DOHH2 (cell line): ENCODE measurements around the gene WDR27.
"Not testable (repeated sequence)": the region's sequence is repeated elsewhere in the genome, so short reads cannot be mapped to it uniquely, and the experiment has no call there.

Experiments
- H3F3A ChIP-seq: fragments of 200-600 bp; sonication (generic), shearing (Covaris generic); 2 replicates; pipeline ENCODE4 v1.6.0; 2016; ENCODE audit warnings: antibody characterized with exemption, mild to moderate bottlenecking; ENCODE audit not compliant: control insufficient read depth, insufficient read depth
- H3K27ac ChIP-seq: fragments of 200-600 bp; sonication (generic); 2 replicates; pipeline ENCODE4 v1.5.1; 2014; ENCODE audit warnings: low read depth, mild to moderate bottlenecking, low read length, moderate library complexity
- H3K27me3 ChIP-seq: fragments of 200-600 bp; sonication (generic); 2 replicates; pipeline ENCODE4 v1.6.1; 2014; ENCODE audit warnings: mild to moderate bottlenecking, low read length, mixed read lengths; ENCODE audit not compliant: control insufficient read depth
- H3K36me3 ChIP-seq: fragments of 200-600 bp; sonication (generic); 2 replicates; pipeline ENCODE4 v1.6.1; 2014; ENCODE audit warnings: mild to moderate bottlenecking, low read length, moderate library complexity, mixed read lengths; ENCODE audit not compliant: control insufficient read depth
- H3K4me1 ChIP-seq: fragments of 200-600 bp; sonication (generic); 2 replicates; pipeline ENCODE4 v1.6.1; 2014; ENCODE audit warnings: mild to moderate bottlenecking, low read length, mixed read lengths; ENCODE audit not compliant: control insufficient read depth
- H3K4me2 ChIP-seq: fragments of 200-600 bp; sonication (generic); 2 replicates; pipeline ENCODE4 v1.6.0; 2014; ENCODE audit warnings: mild to moderate bottlenecking, low read length, moderate library complexity
- H3K4me3 ChIP-seq: fragments of 200-600 bp; sonication (generic); 2 replicates; pipeline ENCODE4 v1.5.1; 2014; ENCODE audit warnings: mild to moderate bottlenecking, low read length, mixed read lengths
- H3K79me2 ChIP-seq: fragments of 200-600 bp; sonication (generic); 2 replicates; pipeline ENCODE4 v1.6.1; 2014; ENCODE audit warnings: mild to moderate bottlenecking, low read length, mixed read lengths; ENCODE audit not compliant: control insufficient read depth
- H3K9me2 ChIP-seq: fragments of 200-600 bp; sonication (generic); replicated peaks from 2 replicates; pipeline ENCODE4 v1.6.1; 2014; ENCODE audit warnings: mild to moderate bottlenecking, low read length, mixed read lengths; ENCODE audit not compliant: control insufficient read depth
- H3K9me3 ChIP-seq: fragments of 200-600 bp; sonication (generic); 2 replicates; pipeline ENCODE4 v1.6.1; 2014; ENCODE audit warnings: antibody characterized with exemption, low read length, mixed read lengths; ENCODE audit not compliant: control insufficient read depth, insufficient read depth
- H4K20me1 ChIP-seq: fragments of 200-600 bp; sonication (generic); 2 replicates; pipeline ENCODE4 v1.6.0; 2014; ENCODE audit warnings: low read depth, mild to moderate bottlenecking, antibody characterized with exemption, low read length, moderate library complexity; ENCODE audit not compliant: control insufficient read depth, insufficient read depth
- EZH2phosphoT487 ChIP-seq: fragments of 200-600 bp; sonication (generic); IDR thresholded peaks from 2 replicates; pipeline ENCODE4 v1.6.1; 2017; ENCODE audit warnings: borderline replicate concordance, mild to moderate bottlenecking, antibody characterized with exemption, low read length, moderate library complexity, mixed read lengths
- TF ChIP-seq, protein P1 (sequence below): fragments of 200-600 bp; sonication (generic); IDR thresholded peaks from one replicate; pipeline ENCODE4 v1.5.1; 2014; ENCODE audit warnings: antibody characterized with exemption, mild to moderate bottlenecking, low read depth, low read length; ENCODE audit not compliant: poor library complexity, severe bottlenecking

The WDR27 gene

DNA sequence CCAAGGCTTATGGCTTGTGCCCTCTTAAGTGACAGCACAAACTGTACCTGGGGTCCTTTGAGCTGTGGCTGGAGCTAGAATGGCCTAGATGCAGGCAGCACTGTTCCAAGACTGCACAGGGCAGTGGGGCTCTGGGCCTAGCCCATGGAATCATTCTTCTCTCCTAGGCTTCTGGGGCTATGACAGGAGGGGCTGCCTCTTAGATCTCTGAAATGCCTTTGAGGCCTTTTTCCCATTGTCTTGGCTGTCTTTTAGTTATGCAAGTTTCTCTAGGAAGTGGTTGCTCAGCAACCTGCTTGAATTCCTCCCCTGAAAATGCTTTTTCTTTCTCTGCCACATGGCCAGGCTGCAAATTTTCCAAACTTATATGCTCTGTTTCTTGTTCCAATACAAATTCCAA, 183.4 kb downstream of the WDR27 start:
- Histone ChIP-seq H3K9me2 (no peaks in the 10 kb centered on the region), H3K27ac (no peak overlapping the region), H3K4me1 (no peaks in the 10 kb centered on the region), H3K79me2 (no peaks in the 10 kb centered on the region), H3K27me3 (no peaks in the 10 kb centered on the region), H4K20me1 (no peaks in the 10 kb centered on the region), H3K4me3 (no peak overlapping the region), H3K4me2 (no peak overlapping the region), H3K9me3 (no peaks in the 10 kb centered on the region), H3F3A (no peaks in the 10 kb centered on the region), H3K36me3 (no peaks in the 10 kb centered on the region)
- TF ChIP-seq, protein P1, sequence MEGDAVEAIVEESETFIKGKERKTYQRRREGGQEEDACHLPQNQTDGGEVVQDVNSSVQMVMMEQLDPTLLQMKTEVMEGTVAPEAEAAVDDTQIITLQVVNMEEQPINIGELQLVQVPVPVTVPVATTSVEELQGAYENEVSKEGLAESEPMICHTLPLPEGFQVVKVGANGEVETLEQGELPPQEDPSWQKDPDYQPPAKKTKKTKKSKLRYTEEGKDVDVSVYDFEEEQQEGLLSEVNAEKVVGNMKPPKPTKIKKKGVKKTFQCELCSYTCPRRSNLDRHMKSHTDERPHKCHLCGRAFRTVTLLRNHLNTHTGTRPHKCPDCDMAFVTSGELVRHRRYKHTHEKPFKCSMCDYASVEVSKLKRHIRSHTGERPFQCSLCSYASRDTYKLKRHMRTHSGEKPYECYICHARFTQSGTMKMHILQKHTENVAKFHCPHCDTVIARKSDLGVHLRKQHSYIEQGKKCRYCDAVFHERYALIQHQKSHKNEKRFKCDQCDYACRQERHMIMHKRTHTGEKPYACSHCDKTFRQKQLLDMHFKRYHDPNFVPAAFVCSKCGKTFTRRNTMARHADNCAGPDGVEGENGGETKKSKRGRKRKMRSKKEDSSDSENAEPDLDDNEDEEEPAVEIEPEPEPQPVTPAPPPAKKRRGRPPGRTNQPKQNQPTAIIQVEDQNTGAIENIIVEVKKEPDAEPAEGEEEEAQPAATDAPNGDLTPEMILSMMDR = no peak
- no peak for TF ChIP-seq EZH2phosphoT487

DNA sequence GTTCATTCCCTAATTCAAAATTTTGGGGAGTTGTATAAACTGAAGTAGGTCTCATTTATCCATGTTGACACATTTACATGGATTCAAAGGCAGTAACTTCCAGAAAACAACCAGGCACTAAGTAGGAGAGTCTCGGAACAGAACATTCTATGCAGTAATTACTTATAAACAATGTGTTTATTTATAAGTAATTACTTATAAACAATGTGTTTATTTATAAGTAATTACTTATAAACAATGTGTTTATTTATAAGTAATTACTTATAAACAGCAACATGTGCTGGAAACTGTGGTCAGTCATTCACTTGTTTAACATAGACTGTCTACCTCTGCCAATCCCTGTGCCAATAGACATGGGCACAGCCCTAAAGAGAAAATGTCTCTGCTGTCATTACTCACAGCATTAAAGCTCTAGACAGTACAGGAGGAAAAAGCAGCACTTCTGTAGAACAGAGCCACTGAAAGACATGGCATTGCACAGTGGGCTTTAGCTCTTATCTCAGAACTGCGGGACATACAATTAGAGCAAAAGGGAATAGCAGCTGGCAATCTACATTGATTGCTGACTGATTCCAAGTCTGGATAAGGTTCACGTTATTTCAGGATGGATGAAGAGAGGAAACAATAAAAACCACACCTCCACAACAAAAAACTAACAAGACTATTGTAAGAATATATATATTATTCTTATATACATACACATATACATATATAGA, 188.2 kb downstream of the WDR27 start:
- Histone ChIP-seq H3K36me3 (no peaks in the 10 kb centered on the region), H3K4me3 (no peak overlapping the region), H3K79me2 (no peaks in the 10 kb centered on the region), H3F3A (no peaks in the 10 kb centered on the region), H3K4me1 (no peaks in the 10 kb centered on the region), H3K27ac (no peak overlapping the region), H3K4me2 (no peak overlapping the region), H3K9me3 (no peaks in the 10 kb centered on the region), H4K20me1 (no peaks in the 10 kb centered on the region), H3K27me3 (no peaks in the 10 kb centered on the region), H3K9me2 (no peaks in the 10 kb centered on the region)
- TF ChIP-seq, protein P1 = no peak

DNA sequence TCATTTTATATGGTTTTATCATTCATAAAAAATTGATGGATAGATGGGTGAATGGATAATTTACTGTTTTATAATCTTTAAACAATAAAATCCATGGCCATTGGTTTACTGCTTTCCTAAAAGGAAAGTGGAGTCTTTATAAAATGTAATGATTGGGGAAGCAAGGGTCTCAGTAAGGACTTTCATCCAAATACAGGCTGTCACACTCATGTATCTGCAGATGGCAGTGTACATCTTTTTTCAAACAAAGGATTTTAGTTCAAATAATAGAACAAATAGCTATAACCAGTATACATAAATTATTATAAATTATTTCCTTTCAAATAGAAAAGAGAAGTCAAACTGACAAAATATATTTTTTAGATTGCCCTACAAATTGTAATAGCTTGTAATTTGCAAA, 190.0 kb downstream of the WDR27 start:
- H3K27ac ChIP-seq, H3K36me3 ChIP-seq, H3K27me3 ChIP-seq, H3K4me2 ChIP-seq, H3K9me3 ChIP-seq, H3K9me2 ChIP-seq, H4K20me1 ChIP-seq, H3K79me2 ChIP-seq, H3K4me1 ChIP-seq, H3F3A ChIP-seq, H3K4me3 ChIP-seq: not testable (repeated sequence)

DNA sequence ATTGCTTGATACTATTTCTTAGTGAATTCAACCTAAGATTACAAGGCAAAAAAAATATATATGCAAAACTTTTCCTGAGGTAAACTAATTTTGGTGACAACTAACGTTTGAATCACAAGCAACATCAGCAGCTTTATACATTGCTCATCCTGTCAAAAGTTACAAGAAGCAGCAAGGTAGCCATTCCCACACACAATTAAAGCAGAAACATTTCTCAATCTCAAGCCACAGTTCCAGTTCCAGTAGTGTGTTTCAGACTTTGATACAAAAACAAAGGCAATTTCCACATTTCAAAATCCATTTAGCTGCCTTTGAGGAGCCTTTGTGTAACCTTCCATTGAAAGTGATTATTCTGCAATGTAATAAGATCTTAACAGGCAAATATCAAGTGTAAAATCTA, 191.0 kb downstream of the WDR27 start:
- Histone ChIP-seq H3K4me1 (no peaks in the 10 kb centered on the region), H3K36me3 (no peaks in the 10 kb centered on the region), H3K4me2 (no peak overlapping the region), H3K9me2 (no peaks in the 10 kb centered on the region), H3K79me2 (no peaks in the 10 kb centered on the region), H3K9me3 (no peaks in the 10 kb centered on the region), H3K4me3 (no peak overlapping the region), H3F3A (no peaks in the 10 kb centered on the region), H4K20me1 (no peaks in the 10 kb centered on the region), H3K27ac (no peak overlapping the region), H3K27me3 (no peaks in the 10 kb centered on the region)
- no peak for TF ChIP-seq EZH2phosphoT487
- TF ChIP-seq, protein P1 = no peak
